Measurements from ENCODE around the gene MARCHF10.

MARCHF10 gene

DNA sequence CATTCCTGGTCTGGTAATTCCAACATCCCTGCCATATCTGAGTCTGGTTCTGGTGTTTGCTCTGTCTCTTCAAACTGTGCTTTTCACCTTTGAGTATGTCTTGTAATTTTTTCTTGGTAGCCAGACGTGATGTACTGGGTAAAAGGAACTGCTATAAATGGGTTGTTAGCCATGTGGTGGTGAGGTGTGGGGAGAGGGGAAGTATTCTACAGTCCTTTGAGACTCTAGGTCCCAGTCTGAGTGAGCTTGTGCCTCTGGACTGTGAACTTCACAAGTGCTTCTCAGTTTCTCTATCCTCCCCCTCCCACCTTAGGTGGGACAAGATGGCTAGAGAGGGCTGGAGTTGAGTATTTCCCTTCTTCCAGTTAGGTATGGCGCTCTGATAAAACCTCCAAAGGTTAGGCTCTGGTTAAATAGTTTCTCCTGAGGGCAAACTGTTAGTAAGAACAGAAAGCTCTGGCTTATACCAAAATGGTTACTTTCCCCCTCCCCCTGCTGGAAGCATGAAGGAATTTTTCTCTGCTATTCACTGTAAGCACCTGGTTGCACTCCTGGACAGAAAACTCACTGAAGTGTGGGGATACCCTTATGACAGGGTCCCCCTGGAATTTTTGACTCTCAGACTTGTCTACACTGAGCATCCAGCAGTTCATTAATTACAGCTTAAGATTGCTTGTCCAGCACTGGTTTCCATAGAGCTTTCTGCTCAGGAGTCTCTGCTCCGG is 87.8 kb downstream of the MARCHF10 start:
- DNase-seq (ENCODE audit: extremely low read depth in 1 of 2, low read depth in 1 of 2) = no peak

DNA sequence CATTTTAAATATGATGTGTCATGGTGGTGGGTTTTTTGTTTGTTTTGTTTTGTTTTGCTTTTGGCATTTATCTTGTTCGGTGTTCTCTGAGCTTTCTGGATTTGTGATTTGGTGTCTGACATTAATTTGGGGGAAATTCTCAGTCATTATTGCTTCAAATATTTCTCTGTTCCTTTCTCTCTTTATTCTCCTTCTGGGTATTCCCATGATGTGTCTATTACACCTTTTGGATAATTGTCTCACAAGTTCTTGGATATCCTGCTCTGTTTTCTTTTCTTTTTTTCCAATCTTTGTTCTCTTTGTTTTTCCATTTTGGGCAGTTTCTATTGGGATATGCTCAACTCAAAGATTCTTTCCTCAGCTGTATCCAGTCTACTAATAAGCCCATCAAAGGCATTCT is 88.5 kb downstream of the MARCHF10 start:
- DNase-seq (ENCODE audit: extremely low read depth in 1 of 2, low read depth in 1 of 2) = no peak

DNA sequence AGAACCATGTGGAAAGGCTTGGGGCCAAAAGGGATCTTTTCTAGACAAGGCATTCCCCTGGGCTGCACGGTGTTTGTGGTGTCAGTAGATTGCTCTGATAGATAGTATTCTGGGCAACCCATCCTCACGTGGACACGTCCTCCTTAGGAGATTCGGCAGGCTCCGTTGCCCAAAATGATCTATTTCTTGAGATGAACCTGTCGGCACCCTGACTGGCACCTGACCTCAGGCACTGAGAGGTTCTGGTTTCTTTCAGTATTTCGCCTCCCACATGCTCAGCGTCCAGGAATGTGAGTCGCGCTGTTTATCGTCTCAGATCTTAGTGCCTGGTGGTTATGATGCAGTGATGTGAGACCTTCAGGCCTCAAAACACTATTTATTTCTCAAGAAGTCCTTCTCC is 89.7 kb downstream of the MARCHF10 start:
- DNase-seq (ENCODE audit: extremely low read depth in 1 of 2, low read depth in 1 of 2) = no peak

DNA sequence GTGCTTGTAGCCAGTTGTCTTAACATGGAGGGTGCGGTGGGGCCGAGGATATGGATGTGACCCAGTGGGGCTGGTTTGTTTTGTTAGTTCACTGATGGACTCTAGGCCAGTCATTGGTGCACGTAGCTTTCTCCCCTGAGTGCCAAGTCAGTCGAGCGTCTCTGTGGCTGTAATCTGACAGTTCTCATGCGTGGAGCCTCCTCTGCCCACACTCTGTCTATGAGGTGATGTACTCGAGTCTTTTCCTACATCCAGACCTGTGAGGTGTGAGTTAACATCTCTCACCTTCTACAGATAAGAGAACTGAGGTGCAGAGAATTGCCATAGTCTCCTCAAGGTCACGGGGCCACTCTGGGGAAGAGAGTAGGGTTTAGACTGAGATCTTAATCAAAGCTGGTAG is 90.2 kb downstream of the MARCHF10 start:
- no peak for DNase-seq (ENCODE audit: extremely low read depth in 1 of 2, low read depth in 1 of 2)

DNA sequence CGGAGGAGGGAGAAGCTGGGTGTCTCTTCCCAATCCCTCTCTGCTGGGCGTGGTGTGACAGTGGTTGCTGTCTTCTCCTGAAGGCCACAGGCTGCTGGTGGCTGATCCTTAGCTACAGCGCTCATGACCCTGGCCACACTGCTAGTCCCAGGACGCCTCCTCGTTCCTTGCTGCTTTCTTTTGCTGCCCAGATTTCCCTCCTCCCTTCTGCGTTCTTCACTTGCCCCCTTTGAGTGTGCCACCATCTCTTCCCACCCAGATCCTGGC is 90.6 kb downstream of the MARCHF10 start:
- no peak for DNase-seq (ENCODE audit: extremely low read depth in 1 of 2, low read depth in 1 of 2)

DNA sequence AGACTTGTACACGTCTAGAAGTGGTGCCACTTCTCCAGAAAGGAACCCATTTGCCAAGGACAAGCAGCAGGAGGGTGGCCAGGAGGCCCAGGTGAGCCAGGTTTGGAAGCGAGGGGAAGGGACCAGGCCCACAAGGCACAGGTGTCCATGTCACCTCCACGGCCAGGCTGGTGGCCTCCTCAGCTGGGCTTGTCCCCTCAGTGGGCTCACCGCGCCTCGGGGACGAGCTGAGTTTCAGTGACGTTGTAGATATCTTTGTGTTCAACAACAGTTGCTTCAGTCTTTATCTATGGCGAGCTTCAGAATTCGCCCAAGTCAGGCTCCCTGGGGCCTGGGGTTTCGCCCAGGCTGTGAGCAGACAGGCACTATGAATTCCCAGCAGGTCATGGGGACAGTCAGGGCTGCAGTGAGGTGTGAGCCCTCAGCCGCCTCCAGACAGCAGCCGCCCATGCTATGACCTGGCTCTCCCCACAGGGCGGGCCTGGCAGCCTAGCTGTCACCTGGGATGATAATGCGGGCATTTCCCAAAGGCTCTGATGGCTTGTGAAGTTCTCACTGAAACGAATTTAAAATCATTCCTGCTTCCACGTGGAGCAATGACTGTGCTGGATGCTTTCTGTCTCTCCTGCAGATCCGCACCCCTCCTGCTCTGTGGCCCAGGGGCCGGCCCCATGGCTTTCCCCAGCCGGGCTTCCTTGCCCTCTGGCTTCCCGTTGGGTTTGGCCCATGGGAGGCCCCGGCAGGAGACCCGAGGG is 91.1 kb downstream of the MARCHF10 start:
- no peak for DNase-seq (ENCODE audit: extremely low read depth in 1 of 2, low read depth in 1 of 2)

DNA sequence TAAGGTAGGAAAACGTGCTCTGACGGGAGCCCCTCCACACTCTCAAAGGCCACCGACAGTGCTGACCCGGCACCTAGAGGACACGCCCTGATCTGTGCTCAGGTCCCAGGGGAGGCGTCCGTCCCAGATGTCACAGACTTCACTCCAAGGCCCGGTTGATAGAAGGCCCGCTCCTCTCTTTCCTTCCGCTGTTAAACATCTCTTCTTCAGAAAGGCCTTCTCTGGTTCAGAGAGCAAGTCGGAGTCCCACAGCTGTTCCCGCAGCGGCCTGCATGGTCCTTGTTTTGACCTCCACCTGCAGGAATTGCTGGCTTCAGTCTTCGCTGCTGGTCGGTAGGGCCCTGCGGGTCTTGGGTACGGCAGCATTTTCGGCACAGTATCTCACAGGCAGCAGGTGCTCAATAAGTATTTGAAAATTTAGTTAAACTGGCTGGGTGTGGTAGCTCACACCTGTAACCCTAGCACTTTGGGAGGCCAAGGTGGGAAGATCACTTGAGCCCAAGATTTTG is 92.2 kb downstream of the MARCHF10 start:
- DNase-seq (ENCODE audit: extremely low read depth in 1 of 2, low read depth in 1 of 2) = no peak

DNA sequence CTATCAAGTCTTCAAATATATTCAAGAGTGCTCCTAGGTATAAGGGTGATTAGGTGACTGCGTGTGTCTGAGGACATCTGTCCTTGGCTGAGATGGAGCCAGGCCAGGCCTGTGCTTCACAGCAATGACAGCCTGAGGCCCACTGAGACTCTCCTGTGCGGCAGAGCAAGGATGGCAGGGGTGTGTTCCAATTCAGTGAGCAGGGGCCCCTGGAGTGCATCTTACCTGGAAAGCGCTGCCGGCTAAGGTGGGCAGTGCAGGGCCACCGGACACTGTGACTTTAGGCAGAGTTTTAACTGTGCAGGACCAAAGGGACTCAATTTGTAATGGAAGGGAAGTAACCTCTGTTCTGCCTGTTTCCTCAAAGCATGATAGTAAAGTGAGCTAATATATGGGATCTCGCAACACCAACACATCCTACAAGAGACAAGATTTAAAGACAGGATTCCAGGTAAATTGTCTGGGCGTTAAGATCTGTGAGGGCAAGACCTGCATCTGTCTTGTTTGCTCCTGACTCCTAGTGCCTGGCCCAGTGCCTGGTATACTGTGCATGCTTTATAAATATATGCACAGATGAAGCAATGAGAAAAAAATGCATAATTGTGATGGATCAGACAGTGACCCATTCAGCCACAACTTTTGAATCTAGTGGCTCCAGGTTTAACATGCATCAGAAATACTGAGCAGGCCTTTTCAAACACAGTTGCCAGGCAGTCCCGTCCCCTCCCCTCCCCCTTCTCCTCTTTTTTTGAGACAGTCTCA is 93.9 kb downstream of the MARCHF10 start:
- no peak for DNase-seq (ENCODE audit: extremely low read depth in 1 of 2, low read depth in 1 of 2)

DNA sequence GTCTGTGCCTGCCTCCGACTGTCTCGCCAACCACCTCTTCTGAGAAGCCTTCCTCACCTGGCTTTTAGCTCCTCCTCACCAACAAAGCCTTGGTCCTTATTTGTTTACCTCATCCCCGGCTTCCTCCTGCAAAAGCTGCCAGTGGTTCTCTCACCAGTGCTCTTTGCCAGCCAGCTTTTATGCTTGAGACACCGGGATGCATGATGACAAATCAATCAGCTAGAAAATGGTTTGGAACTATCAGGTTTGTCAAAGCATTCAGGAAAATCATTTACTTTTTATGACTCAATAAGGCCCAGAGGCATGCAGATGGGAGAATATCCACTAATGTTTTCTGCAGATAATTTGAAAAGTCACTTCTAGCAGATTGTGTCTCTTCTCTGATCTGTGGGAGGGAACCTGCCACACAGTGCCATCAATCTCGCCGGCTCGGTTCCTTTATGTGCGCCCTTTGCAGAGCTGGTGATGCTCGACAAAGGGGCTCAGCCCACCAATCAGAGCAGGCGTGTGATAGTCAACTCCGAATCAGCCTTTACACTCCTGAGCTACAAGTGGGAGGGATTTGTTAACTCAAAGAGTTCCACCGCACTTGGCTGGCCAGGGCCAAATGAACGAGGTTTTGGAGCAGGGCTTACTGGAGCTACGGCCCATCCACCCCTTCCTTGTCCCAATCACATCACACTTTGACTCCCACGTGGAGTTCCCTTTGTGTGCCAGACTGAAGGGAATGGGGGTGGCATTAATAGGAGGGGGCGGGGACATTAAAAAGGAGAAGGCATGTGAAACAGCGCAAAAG is 94.8 kb downstream of the MARCHF10 start:
- no peak for DNase-seq (ENCODE audit: extremely low read depth in 1 of 2, low read depth in 1 of 2)

DNA sequence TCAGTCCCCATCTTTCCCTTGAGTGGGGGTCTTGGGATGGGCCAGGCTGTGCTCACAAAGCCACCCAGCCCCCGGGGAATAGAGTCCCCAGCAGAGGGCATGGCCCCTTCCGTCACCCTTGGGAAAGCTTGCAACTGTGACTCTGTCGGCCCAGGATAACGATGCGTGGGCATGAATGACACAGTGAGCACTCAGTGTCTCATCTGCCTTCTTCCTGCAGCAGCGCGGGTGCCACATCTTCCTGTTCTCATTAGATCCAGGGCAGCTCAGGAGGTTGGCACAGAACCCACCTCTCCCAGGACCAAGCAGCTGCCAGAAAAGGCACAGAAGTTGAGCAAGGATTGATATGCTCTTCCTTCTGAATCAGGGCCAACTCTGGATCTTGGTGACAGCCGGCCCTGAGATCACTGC is 95.9 kb downstream of the MARCHF10 start:
- DNase-seq (ENCODE audit: extremely low read depth in 1 of 2, low read depth in 1 of 2) = no peak

DNA sequence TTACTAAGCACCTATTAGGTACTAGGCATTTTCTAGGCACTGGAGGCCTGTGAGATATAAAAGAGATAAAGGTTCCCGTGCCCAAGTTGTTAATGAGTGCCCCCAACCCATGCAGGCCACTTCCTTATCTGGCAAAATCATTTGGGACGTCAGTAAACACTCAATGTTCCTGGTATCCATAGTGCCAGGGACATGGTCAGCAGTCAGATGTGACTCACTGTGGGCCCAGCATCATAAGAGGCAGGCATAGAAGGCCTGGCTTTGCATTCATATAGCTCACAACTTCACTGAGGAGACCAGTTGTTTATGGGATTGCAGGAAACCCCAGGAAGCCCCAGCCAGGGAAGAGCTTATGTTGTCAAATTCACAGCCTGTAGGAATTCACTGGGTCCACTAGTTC is 99.5 kb downstream of the MARCHF10 start:
- DNase-seq (ENCODE audit: extremely low read depth in 1 of 2, low read depth in 1 of 2) = no peak

DNA sequence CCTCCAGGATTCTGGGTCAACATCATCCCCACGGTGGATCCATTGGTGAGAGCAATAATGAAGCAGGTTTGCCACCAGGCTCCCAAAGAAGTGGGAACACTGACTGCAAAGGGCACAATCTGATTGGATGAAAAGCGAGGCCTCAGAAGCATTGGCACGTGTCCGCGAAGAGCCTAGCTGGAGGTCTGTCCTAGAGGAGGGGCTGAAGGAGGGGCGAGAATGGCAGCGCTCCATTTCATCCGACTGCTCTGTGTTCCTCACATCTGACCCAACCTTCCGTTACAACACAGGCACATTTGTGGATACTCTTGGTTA is 100.7 kb downstream of the MARCHF10 start:
- no peak for DNase-seq (ENCODE audit: extremely low read depth in 1 of 2, low read depth in 1 of 2)

DNA sequence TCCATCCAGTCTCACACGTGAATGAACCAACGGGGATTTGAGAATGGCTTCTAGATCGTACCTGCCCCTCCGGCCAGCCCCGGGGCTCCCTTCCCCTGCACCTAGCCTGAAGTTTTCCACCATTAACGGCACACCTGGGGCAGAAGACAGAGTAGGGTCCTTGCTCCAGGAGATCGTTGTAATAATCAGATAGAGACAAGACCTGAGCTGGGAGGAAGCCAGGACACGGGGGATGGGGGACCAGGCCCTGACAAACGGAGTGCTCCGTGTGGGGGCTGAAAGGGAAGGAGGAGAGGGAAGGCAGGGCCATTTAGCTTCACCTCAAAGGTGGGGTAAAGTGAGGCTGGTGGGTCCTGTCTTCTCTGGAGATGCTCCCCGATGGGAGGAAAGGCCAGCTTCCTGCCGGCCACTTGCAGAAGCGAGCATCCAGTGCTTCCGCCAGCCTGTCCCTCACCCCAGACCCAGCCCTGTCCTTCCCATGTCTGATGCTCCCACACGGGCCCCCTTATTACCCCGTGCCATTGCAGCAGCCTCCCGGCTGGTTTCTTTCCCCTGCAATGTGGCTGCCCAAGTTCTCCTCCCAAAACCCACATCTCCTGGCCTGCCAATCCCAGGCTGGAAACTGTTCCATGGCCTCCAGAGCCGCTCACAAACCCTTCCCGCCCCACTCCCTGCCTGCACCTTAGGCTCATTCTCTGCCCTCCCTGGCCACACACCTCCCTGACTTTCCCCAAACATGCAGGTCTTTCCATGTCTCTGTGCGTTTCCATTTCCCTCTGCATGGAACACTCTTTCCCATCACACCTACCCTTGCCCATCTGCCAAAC is 101.3 kb downstream of the MARCHF10 start:
- DNase-seq (ENCODE audit: extremely low read depth in 1 of 2, low read depth in 1 of 2) = no peak

DNA sequence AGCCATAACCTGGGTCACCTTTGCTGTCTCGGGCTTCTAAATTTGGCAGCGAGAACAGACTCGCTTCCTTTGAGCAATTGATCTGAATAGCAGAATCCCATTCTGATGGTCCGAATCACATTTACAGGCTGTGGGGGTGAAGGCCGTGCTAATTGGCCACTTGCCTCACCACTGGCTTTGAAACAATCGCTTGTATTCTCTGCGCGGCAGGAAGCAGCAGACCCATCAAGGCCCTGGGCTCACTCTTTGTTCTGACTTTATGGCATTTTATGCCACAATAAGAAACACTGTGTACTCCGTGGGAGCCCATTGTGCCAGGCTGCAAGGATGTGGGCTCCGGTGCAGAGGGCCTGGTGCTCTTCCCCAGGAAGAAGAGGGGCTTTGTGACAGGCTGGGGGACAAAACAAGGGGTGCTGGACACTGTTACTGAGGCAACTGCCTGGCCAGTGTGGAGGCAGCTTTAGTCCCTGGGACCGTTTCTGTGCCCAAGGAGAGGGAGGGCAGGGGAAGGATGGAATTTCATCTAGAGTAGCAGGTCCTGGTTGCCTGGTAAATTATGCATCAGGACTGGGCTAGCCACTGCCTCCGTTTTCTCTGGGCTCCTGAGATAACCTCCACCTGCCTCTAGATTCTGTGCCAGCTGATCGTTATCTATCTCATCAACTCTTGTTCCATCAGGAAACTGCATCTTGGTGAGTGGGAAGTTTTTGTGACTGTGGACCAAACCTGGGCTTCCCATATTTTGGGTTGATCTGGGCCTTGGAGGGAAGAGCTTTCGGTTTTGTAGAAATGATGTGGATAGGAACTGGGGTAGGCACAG is 102.1 kb downstream of the MARCHF10 start:
- DNase-seq (ENCODE audit: extremely low read depth in 1 of 2, low read depth in 1 of 2) = no peak

DNA sequence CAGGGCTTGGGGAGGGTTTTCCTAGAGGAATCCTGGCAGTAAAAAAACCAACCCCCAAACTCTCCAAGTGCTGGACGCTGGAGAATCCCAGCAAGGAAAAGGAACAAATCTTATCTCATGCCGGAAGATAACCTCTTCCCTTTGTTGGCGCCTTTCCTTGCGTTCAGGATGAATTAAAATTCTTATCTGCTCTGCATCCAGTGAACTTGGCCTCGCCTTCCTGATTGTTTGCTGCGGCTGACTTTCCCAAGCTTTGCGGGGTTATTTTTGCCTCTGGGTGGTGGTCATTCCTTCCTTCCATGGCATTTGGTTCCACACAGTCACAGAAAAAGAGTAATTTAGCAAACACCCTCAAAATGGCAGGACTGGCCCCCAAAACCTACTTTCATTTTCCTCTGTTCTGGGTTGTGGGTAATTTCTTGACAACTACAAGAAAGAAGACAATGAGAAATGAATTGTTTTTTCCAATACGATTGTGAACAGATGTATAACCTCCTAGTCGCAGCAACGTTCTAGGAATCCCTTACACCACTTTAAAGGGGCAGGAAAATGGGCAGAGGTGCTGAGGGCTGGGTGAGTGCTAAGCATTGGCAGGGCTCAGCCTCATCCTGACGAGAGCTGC is 102.8 kb downstream of the MARCHF10 start:
- DNase-seq (ENCODE audit: extremely low read depth in 1 of 2, low read depth in 1 of 2) = no peak

DNA sequence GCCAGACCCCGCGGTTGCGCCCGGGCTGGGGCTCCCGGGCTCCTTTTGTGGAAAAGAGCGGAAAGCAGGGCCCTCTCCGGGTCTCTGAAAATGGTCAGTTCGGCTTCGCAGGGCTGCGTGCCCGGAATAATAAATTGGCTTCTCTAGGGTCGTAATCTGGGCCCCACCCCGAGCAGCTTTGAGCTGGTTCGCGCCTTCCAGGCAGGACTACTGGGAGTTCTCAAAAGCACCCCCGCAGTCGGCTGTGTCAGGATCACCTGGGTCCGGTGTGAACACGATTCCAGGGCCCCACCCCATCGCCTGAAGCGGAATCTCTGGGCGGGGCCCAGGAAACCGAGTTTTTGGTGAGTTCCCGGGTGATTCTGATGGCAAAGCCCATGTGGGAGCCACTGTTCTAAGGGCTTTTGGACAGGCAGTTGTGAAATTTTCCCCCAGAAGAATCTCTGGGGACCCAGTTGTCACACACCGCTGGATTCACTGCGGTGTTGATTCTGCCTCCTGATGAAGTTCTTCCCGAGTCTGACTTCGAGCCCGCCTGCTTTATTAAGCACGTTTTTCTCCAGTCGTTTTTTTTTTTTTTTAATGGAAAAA is 103.6 kb downstream of the MARCHF10 start:
- no peak for DNase-seq (ENCODE audit: extremely low read depth in 1 of 2, low read depth in 1 of 2)

DNA sequence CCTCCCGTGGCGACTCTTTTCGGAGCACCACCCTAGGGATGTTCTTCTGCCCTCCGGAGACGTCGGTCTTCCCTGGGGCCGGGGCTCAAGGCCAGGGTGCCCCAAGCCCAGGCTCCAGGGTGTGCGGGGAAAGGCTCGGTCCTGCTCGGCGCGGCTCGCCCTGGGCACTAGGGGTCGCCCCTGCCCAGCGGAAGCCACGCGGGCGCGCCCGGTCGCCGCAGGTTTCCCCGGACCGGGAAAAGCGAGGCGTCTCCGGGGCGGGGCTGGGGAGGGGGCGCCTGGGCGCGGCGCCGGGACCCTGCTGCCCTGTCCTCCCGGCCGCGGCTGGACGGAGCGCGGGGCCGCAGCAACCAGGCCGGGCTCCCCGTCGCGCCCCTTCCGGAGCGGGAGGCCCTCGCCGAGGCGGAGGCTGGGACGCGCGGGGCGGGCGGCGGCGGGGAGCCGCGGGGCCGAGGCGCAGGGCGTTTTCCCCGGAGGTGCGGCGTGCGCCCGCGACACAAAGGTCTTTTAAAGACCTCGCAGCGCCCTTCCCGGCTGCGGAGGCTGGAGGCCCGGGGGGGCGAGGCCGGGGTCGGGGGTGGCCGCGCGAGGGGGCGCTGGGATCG is 104.2 kb downstream of the MARCHF10 start:
- peak; percentile 28 to 56 for DNase-seq (ENCODE audit: extremely low read depth in 1 of 2, low read depth in 1 of 2)

DNA sequence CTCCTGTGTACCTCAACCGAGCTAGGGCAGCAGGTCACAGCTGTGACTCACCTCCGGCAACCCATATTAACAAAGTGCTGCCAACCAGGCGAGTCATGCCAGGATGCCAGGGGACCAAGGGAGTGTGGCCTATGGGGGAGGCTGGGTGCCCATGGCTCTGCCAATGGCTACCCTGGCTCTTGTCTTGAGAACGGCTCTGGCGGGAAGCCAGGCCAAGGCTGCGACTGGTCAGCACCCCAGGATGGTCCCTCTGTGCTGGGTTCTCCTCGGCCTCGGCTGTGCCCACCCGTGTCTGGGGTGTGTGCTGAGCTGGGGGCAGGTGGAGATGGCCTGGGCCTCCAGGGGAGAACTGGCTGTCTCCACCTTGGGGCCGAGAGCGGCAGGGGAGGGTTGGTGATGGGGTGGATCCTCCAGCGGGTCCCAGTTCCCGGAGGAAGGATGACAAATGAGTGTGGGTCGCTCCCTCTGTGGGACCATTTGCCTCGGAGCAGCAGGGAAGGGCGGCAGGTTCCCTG is 104.8 kb downstream of the MARCHF10 start:
- no peak for DNase-seq (ENCODE audit: extremely low read depth in 1 of 2, low read depth in 1 of 2)

Data from activated CD8-positive, alpha-beta memory T cell treated with anti-CD3 and anti-CD28 coated beads for 1 hour (primary cell).